ENCODE measurements around the gene RRP1.

RRP1 gene

GRCh38 chr21:43789276-43790009 lies at the start of gene RRP1:
RRP1 (plus strand) TSS chr21:43789577; CDS start chr21:43789630, 53 bp downstream.
- peak; percentile 90 for DNase-seq

GRCh38 chr21:43739621-43740435 lies 49.5 kb upstream of the RRP1 start:
- no peak for DNase-seq

DNA sequence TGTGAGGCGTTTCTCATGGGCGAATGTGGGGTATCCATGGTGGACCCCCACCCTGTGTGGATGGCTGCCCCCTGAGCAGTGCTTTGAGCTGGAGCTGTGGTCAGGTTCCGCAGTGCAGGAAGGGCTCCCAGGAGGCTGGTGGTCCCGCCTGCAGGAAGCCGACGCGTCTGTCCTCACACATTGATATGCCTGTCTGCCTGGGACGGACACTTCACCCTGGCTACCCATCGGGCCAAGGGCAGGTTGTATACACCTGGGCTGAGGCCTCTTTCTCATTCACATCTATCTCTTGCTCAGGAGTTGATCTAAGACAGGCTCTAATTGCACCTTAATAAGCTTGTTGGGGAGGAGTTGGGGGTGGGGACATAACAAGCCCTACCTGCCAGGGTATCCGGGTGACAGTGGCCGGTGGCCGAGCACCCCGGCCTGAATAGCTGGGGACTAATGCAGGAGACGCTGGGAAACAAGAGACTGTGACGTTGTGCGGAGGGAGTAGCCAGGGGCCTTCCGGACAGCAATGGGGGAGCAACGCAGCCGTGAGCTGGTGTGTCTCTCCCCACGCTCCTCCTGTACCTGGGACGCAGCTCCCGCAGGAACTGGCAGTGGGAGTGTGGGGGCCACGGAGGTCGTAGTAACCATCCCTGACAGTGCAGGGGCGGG lies 48.8 kb upstream of the RRP1 start:
- no peak for DNase-seq

GRCh38 chr21:43741423-43742096 lies 47.8 kb upstream of the RRP1 start:
- peak; percentile 2 for DNase-seq

DNA sequence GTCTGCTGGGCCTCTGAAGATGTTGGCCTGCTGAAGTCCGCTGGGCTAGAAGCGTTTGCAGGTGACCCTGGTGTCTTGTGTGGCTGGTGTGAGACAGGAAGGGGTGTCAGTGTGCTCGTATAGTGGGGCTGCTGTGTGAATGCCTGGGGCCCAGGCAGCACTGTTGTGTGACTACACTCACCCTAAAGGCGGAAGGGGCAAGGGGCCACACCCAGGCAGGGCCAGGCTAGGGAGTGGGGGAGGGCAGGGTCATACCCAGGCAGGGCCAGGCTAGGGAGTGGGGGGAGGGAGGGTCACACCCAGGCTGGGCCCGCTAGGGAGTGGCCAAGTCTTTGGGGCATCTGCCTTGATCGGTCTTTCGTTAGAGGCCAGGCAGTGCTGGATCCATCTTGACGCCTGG lies 45.4 kb upstream of the RRP1 start:
- DNase-seq = no peak

GRCh38 chr21:43744725-43745124 lies 44.7 kb upstream of the RRP1 start:
- DNase-seq = no peak

- DNase-seq = no peak
These were observed 43.4 kb upstream of the RRP1 start for GRCh38 chr21:43745772-43746517.

DNA sequence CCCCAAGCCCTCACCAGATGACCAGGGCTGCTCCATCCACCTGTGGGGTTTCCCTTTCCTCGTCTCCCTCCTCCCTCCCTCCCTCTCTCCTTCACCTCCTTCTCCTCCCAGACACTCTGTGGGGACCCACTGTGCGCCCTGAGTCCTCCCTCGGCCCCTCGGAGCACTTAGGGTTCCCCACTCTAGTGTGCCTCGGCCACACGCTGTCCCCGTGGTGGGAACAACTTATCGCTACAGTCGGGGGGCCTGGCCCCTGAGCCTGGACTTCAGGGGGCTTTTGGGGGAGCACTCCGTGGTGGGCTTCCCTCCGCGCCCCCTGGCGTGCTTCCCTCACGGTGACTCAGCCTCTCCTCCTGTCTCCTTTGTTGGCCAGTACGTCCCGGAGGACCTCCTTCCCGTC lies 40.8 kb upstream of the RRP1 start:
- DNase-seq = no peak

DNA sequence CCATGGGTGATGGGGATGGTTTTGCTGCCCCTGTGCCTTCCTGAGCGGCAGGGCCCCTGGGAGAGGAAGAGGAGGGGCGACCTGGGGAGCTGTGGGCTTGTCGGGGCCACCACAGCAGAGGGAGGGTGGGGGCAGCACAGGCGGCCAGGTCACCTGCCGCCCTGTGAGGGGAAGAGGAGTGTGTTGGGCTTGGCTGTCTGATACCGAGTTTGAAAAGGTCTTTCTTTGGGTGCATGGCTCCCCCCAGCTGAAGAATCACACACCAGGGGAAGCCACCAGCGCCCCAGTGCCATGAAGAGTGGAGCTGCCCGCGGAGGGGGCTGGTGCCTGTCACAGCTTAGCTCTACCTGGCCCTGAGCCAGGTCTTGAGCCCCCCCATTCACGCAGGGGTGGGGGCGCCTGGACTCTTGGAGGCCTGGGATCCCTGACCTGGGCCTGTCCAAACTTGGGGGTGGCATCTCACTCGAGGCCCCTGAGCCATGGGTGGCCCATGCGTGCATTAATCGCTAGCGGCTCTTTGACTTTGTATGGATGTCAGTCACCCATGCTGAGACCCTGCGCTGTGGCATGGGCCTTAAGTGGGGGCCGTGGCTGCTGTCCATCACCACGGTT lies 39.6 kb upstream of the RRP1 start:
- DNase-seq = no peak

DNA sequence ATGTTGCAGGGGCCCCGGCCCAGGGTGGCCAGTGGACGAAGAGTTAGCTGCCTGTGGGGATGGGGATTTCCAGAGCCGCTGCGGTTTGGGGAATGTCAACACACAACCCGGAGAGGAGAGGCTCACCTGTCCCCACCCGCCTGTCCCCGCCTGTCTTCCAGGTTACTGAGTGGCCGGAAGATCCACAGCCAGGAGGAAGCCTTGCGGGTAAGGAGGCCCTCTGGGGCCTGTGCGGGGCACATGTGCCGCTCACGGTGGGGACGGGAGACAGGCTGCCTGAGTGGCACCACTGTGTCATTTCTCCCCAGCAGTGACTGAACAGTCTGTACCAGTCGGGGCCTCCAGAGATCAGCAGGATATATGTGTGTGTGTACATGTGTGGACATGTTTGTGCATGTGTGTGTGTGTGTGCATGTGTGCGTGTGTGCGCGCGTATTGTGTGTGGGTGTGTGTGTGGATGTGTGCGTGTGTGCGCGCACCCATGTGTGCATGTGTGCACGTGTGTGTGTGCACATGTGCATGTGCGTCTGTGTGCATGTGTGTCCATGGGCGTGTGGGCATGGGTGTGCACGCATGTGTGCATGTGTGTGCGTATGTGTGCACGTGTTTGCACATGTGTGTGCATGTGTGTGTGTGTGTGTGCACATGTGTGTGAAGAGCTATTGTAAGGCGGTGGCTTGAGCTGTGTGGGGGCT lies 38.9 kb upstream of the RRP1 start:
- DNase-seq = no peak

- no peak for DNase-seq
These were observed 37.3 kb upstream of the RRP1 start for GRCh38 chr21:43751955-43752591.

- no peak for DNase-seq
These were observed 36.5 kb upstream of the RRP1 start for GRCh38 chr21:43752758-43753438.

- DNase-seq = no peak
These were observed 36.0 kb upstream of the RRP1 start for GRCh38 chr21:43753439-43753799.

DNA sequence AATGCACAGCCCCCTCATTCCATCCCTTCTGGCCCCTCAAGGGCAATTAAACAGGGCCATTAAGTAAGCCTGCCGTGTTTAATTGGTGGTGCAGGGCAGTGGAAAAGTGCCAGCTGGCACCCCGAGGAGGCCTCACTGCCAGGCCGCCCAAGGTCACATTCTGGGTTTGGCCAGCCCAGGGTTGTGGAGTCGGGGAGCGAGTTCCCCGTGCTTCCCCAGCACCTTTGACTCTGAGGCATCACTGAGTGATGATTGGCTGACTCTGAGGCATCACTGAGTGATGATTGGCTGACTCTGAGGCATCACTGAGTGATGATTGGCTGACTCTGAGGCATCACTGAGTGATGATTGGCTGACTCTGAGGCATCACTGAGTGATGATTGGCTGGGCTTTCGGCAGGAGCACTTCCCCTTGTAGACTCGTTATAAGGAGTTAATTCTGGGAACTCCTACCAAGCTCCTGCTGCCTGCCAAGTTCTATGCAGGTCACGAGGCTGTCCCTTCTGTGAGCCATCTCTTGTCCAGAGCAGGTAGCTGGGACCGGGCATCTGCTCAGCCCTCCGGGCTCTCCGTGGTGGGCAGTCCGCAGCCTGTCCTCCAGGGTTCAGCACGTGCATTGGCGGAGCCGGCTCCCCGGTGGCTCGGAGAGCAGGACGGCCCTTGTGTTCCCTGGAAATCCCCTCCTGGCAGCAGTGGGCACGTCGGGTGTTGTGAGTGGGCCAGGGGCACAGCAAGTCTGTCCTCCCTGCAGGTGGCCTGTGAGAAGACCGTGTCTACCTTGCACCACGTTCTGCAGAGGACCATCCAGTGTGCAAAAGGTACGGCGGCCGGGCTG lies 34.2 kb upstream of the RRP1 start:
- no peak for DNase-seq

DNA sequence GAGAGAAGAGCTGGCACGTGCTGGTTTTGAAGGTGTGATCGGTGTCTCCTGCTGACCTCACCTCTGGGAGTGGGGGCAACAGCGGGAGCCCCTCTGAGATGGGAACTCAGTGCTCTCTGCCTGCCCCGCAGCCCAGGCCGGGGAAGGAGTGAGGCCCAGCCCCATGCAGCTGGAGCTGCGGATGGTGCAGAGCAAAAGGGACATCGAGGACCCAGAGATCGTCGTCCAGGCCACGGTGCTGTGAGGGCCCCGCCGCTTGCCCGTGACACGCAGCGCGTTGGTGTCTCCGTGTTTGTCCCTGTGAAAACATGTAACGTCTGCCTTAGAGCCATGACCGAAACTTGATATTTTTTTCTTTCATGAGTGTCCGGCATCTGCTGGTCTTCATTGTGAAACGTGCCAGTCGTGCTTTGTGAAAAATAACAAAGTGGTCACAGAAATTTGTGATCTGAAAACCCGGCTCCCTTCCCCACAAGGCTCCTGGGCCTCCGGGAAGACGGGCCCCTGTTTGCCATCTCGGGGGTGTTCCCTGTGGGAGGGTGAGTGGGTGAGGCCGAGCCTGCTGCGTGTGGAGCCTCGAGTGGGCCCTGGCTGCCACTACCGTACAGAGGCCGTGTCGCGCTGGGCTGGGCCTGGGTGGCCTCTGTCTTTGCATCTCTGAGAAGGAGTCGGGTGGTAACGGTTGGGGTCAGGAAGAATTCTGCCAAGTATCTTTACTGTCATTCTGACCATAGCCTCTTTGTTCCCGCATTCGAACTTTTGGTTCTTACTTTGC lies 33.4 kb upstream of the RRP1 start:
- no peak for DNase-seq

DNA sequence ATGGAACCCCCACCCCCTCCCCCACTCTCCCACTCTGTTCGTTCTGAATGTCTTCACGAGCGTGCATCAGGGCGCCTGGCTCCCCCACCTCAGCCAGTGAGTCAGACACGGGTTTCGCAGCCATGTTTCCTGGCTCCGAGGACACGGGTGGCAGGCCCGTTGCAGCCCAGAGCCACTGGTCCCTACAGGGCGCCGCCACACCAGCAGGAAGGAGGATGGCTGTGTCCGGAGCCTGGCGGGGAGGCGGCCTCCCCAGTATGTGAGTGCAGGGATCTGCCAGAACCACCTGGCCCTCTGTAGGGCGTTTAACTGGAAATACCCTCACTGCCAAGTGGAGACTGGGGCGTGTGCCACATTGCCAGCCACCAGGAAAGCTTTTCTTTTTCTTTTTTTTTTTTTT lies 31.8 kb upstream of the RRP1 start:
- no peak for DNase-seq

DNA sequence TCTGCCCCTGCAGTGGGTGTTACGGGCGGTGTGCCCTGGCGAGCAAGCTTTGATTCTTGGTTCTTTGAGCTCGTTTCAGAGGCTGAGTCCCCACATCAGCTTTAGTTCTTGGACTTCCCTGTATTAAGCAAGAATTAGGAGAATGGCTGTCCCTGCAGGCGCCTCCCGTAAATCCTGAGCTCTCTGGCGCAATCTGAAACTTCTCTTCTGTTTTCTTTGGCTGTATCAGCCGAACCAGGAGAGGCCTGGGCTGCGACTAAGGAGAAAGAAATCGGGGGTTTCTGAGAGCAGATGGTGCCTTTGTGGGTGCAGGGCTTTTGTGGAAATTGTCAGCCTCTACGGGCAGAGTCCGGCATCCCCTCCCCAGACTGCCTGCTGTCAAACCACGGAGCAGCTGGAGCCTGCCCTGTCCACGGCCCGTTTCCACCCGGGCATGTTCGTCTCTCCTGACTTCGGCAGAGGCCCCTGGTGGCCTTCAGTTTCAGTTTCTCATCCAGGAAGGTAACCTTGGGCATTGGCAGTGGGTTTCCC lies 31.2 kb upstream of the RRP1 start:
- DNase-seq = no peak

DNA sequence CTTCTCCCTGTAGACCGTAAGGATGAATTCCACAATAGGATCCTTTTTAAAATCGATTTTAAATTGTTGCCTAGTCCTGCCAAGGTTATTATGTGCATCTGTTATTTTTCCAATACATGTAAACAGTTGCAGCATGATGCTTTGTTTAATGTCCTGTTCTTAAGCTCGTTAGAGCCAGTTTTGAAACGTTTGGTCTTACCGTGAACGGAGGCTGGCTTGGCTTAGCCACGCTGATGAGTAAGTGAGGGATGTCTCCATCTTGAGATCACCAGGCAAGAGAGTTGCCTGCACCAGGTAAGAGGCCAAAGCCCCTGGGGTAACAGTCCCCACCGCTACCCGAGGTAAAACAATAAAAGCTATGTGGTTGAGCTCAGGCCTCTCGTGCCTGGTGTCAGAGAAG lies 30.6 kb upstream of the RRP1 start:
- DNase-seq = no peak
